Activated CD8-positive, alpha-beta T cell treated with anti-CD3 and anti-CD28 coated beads for 36 hours (primary cell): ENCODE results near the gene SSPN. TPM values are rescaled to one million over a fixed set of nuclear protein-coding genes. Genes with fewer than 3 reads are reported as not detected.

Source experiments
- ATAC-seq: fragments of 200-7000 bp; cut with Tn5 transposase; one replicate; pipeline ENCODE4 v1.10.0; 2021; ENCODE audit warnings: mild to moderate bottlenecking, moderate library complexity
- CTCF ChIA-PET: fragments of 350-600 bp; sonication (Branson Sonifier 250); formaldehyde crosslinking; loops from one replicate; lab custom pipeline; 2021; ENCODE audit warnings: antibody characterized with exemption; lab: Charles Lee
- POLR2A ChIA-PET: fragments of 350-600 bp; sonication (Branson Sonifier 250); formaldehyde crosslinking; loops from one replicate; lab custom pipeline; 2021; ENCODE audit warnings: antibody characterized with exemption; lab: Charles Lee
- DNase-seq: peaks from one replicate; pipeline ENCODE4 v3.0.0-alpha.2; 2020
- H3K27ac Mint-ChIP-seq: one replicate; pipeline ENCODE4 v1.8.0; 2021; ENCODE audit warnings: mild to moderate bottlenecking, mixed read lengths
- H3K27me3 Mint-ChIP-seq: one replicate; pipeline ENCODE4 v1.8.0; 2021; ENCODE audit warnings: mixed read lengths
- H3K36me3 Mint-ChIP-seq: one replicate; pipeline ENCODE4 v1.8.0; 2021; ENCODE audit warnings: low read depth, mixed read lengths
- H3K4me1 Mint-ChIP-seq: one replicate; pipeline ENCODE4 v1.8.0; 2021; ENCODE audit warnings: low read depth, mixed read lengths
- H3K4me3 Mint-ChIP-seq: one replicate; pipeline ENCODE4 v1.8.0; 2021; ENCODE audit warnings: mild to moderate bottlenecking, moderate library complexity, mixed read lengths
- H3K9me3 Mint-ChIP-seq: one replicate; pipeline ENCODE4 v1.8.0; 2021; ENCODE audit warnings: mixed read lengths
- intact Hi-C: fragments of 100-400 bp; cut with micrococcal nuclease; formaldehyde crosslinking; loops from one replicate; pipeline ENCODE4 v1.10.0; 2022
- total RNA-seq, 2 experiments: library from RNA; stranded (reverse); gene quantifications; one replicate each; pipeline ENCODE4 v1.2.3, GENCODE V29; 2021
- TF ChIP-seq, protein P1 (sequence below): fragments of 200-600 bp; IDR thresholded peaks from one replicate; pipeline ENCODE4 v1.8.0; 2022; ENCODE audit warnings: antibody characterized with exemption, mild to moderate bottlenecking

SSPN gene
- total RNA-seq, 2 experiments from 2014 or later: not detected

DNA sequence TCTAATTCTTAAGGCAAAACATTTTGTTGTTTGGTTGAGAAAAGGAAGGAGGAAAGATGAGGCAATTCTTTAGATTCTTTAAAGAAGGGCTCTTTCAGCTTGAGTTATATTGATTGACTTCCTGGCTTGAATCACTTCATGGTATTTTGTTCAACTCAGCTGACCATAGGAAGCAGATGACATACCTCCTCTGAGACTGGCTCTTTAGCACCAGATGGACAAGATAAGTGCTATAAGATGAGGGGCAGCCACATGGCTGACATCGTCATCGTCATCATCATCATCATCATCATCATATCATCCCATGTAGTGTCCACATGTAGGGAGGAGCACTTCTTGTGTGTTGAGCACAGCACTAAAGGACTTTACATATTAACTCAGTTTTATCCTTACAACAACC is 81.3 kb downstream of the SSPN start:
- H3K4me3 Mint-ChIP-seq: no peak overlapping the region
- DNase-seq (no peak), ATAC-seq (no peak)
- ChIA-PET POLR2A (no interaction called here), CTCF (interaction anchor here (1.6 kb wide), 1 partner anchor 179 kb away, joined by 4 read pairs; no protein-coding TSS in a partner anchor)
- H3K36me3 Mint-ChIP-seq: no peaks in the 10 kb centered on the region
- no peaks in the 10 kb centered on the region for H3K9me3 Mint-ChIP-seq
- H3K4me1 Mint-ChIP-seq: peaks cover 12% of the 10 kb centered on the region
- no peak overlapping the region for H3K27ac Mint-ChIP-seq
- TF ChIP-seq, protein P1, sequence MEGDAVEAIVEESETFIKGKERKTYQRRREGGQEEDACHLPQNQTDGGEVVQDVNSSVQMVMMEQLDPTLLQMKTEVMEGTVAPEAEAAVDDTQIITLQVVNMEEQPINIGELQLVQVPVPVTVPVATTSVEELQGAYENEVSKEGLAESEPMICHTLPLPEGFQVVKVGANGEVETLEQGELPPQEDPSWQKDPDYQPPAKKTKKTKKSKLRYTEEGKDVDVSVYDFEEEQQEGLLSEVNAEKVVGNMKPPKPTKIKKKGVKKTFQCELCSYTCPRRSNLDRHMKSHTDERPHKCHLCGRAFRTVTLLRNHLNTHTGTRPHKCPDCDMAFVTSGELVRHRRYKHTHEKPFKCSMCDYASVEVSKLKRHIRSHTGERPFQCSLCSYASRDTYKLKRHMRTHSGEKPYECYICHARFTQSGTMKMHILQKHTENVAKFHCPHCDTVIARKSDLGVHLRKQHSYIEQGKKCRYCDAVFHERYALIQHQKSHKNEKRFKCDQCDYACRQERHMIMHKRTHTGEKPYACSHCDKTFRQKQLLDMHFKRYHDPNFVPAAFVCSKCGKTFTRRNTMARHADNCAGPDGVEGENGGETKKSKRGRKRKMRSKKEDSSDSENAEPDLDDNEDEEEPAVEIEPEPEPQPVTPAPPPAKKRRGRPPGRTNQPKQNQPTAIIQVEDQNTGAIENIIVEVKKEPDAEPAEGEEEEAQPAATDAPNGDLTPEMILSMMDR: no peak
- intact Hi-C loops: no loop called here
- peaks cover 2% of the 10 kb centered on the region for H3K27me3 Mint-ChIP-seq

DNA sequence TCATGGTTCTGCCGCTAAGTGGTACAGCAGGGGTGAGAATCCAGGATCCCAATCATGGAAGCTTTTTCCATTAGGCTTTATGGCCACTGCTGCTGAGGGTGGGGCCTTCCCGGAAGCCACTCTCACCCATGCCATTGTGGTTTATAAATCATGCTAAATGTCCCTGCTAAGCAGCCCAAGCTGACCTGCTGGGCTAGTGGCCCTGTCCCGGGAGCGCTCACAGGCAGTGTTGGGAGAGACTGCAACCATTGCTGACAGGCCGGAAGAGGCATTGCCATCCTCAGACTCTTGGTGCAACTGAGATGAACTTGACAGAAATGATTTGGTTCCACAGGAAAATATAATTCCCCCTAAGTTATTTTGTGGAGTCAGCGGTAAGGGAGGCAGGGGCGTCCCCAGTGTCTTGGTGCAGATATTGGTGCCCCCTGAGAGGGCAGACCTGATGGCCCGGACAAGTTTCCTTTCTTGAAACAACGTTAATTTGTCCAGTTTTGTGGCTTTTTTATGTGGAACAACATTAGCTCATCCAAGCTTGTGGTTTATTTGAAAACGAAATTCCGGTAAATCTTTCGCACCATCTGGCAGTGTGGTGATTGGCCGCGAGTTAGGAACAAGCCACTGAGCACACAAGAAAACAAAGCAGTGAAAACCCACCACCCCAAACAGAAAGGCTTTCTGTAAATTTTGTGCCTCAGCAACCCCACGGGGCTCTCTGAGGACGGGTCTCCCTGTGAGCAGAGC is 82.3 kb downstream of the SSPN start:
- DNase-seq: no peak
- ChIA-PET POLR2A (no interaction called here), CTCF (no interaction called here)

DNA sequence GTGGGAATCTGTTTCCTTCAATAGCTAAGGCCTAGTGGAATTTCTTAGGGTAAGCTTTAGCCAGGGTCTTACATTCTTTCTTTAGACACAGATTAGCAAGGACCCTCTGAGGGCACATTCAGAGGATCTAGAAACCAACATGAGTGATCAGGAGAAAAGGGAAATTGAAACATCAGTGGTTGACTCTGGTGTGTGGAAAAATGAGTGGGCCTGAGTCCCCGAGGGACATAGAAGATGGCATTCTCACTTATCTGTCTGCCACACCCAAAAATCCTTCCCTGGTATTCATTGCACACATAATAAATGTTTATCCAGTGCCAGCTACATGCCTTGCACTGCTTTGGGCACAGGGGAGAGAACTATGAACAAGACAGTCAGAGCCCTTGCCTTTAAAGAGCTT is 82.9 kb downstream of the SSPN start:
- TF ChIP-seq, protein P1: no peak
- DNase-seq: no peak
- Mint-ChIP-seq H3K9me3 (no peaks in the 10 kb centered on the region), H3K4me1 (peaks cover 12% of the 10 kb centered on the region), H3K36me3 (no peaks in the 10 kb centered on the region), H3K4me3 (no peak overlapping the region), H3K27ac (no peak overlapping the region), H3K27me3 (peaks cover 2% of the 10 kb centered on the region)
- ATAC-seq: no peak
- ChIA-PET POLR2A (no interaction called here), CTCF (no interaction called here)
- intact Hi-C loops: no loop called here

More for the DNA sequence above, 82.3 kb downstream of the SSPN start:
- TF ChIP-seq, protein P1: no peak
- no peak for ATAC-seq
- H3K27ac Mint-ChIP-seq: no peak overlapping the region
- no peaks in the 10 kb centered on the region for H3K36me3 Mint-ChIP-seq
- intact Hi-C loops: no loop called here
- peaks cover 2% of the 10 kb centered on the region for H3K27me3 Mint-ChIP-seq
- H3K4me3 Mint-ChIP-seq: no peak overlapping the region
- H3K4me1 Mint-ChIP-seq: peaks cover 12% of the 10 kb centered on the region
- H3K9me3 Mint-ChIP-seq: no peaks in the 10 kb centered on the region

DNA sequence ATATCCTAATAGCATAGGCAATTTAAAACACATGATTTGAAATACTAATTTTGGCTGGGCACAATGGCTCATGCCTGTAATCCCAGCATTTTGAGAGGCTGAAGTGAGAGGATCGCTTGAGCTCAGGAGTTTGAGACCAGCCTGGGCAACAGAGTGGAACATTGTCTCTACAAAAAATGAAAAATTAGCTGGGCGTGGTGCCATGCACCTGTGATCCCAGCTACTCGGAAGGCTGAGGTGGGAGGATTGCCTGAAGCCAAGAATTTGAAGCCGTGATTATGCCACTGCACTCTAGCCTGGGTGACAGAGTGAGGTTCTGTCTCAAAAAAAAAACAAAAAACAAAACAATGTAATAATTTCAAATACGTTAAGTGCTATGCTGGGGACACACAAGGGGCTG is 83.3 kb downstream of the SSPN start:
- H3K4me3 Mint-ChIP-seq: no peak overlapping the region
- ChIA-PET CTCF (interaction anchor here (1.1 kb wide), 1 partner anchor 95 kb away, joined by 3 read pairs; no protein-coding TSS in a partner anchor), POLR2A (no interaction called here)
- peaks cover 12% of the 10 kb centered on the region for H3K4me1 Mint-ChIP-seq
- no peak for ATAC-seq
- peaks cover 2% of the 10 kb centered on the region for H3K27me3 Mint-ChIP-seq
- H3K27ac Mint-ChIP-seq: no peak overlapping the region
- intact Hi-C loops: no loop called here
- DNase-seq: no peak
- no peaks in the 10 kb centered on the region for H3K36me3 Mint-ChIP-seq
- TF ChIP-seq, protein P1: no peak
- no peaks in the 10 kb centered on the region for H3K9me3 Mint-ChIP-seq

DNA sequence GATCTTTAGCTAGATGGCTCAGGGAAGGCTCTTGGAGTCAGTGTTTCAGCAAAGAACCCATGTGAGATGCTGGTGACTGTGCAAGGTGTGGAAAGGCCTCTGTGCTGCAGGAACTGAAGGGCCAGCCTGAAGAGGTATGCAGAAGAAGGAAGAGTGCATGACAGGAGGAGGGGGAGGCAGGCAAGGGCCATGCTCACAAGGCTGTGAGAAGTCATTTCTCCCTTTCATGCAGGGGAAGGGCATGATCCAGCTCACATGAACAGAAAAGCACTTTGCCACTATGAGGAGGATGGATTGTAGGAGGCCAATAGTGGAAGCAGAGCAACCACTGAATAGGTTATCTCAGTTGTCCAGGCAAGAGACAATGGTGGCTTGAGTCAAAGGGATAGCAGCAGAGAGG is 83.7 kb downstream of the SSPN start:
- Mint-ChIP-seq H3K4me1 (peaks cover 12% of the 10 kb centered on the region), H3K9me3 (no peaks in the 10 kb centered on the region), H3K27ac (no peak overlapping the region), H3K27me3 (peaks cover 2% of the 10 kb centered on the region), H3K4me3 (no peak overlapping the region), H3K36me3 (no peaks in the 10 kb centered on the region)
- ATAC-seq (no peak), DNase-seq (no peak)
- intact Hi-C loops: no loop called here
- POLR2A ChIA-PET: no interaction called here
- CTCF ChIA-PET: interaction anchor here (0.5 to 1.1 kb wide), 2 partner anchors 80 to 95 kb away, joined by 3 read pairs; no protein-coding TSS in a partner anchor
- TF ChIP-seq, protein P1: no peak
